Tibial artery (tissue), 4 donors: ENCODE data around the gene HOXC4.

Experiments used
- DNase-seq, 2 donors: peaks; one replicate each; pipeline ENCODE4 v3.0.0-alpha.2; 2019
- H3K27ac ChIP-seq, 2 donors: fragments of 200-600 bp; sonication (generic) in 1 of 2; 1 replicate in 1 of 2; 2 replicates in 1 of 2; pipeline ENCODE4 v1.5.1; 2018 to 2019; ENCODE audit warnings: mild to moderate bottlenecking in 1 of 2
- H3K27me3 ChIP-seq, 2 donors: fragments of 200-600 bp; sonication (generic) in 1 of 2; one replicate each; pipeline versions ENCODE4 v1.5.1 to v1.6.0; 2016 to 2019
- H3K36me3 ChIP-seq, 3 donors: fragments of 200-600 bp; sonication (generic) in 2 of 3; one replicate each; pipeline ENCODE4 v1.5.1; 2016 to 2019; ENCODE audit warnings: mild to moderate bottlenecking in 2 of 3
- H3K4me1 ChIP-seq, 4 donors: fragments of 200-600 bp; sonication (generic) in 2 of 4; 1 replicate in 3 of 4; 2 replicates in 1 of 4; pipeline ENCODE4 v1.5.1; 2016 to 2019
- H3K4me3 ChIP-seq, 2 donors: fragments of 200-600 bp; sonication (generic) in 1 of 2; 1 replicate in 1 of 2; 2 replicates in 1 of 2; pipeline ENCODE4 v1.5.1; 2018 to 2019; ENCODE audit warnings: mild to moderate bottlenecking in 2 of 2
- H3K9me3 ChIP-seq, 3 donors: fragments of 200-600 bp; sonication (generic) in 1 of 3; one replicate each; pipeline ENCODE4 v1.5.1; 2016 to 2019
- intact Hi-C: fragments of 100-400 bp; cut with DNase I; formaldehyde crosslinking; loops from one replicate; pipeline ENCODE4 v1.15.0; 2023; ENCODE audit warnings: low total_unique reads
- TF ChIP-seq, protein P1 (sequence below), 2 experiments: fragments of 200-600 bp in 1 of 2; fragments of 450-650 bp in 1 of 2; IDR thresholded peaks; one replicate each; pipeline ENCODE4 v1.5.1; 2017 to 2019; ENCODE audit warnings: antibody characterized with exemption in 2 of 2, mild to moderate bottlenecking in 1 of 2, moderate library complexity in 1 of 2

Gene HOXC4

DNA sequence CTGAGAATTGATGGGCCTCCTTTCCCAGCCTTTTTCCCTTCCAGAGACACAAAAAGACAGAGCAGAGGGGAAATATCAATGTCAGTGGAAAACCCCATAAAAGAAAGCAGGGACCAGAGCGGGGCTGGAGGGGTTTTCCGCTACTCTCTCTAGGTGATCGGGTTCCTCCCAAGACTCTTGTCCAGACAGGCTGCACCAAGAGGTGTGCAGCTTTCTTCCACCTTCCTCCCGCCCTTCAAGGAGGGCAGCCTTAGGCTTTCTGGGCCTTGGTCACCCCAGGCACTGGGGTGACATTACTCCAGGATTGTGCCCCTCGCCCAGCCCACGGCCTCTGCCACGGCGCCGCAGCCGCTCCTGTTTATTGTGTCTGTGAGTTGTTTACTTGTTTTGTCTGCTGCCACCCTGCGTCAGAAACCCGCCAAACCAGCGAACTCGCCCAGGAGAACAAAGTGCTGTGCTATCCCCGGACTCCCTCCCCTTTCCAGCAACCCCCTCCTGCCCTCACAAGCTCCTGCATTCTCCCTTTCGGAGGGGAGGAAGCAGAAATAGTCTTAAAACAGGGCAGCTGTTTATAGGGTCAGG, 32.1 kb upstream of the HOXC4 start:
- H3K4me1 ChIP-seq, result peaks cover 0 to 79% (median 54%) of the 10 kb centered on the region in 4 donors
- H3K9me3 ChIP-seq, result no peaks in the 10 kb centered on the region
- intact Hi-C loops, result no loop called here
- no peak for DNase-seq
- H3K27me3 ChIP-seq, result no peaks in the 10 kb centered on the region
- H3K36me3 ChIP-seq, result no peaks in the 10 kb centered on the region
- peak overlapping the region; percentile 98 for H3K27ac ChIP-seq
- peak overlapping the region; percentile 69 to 71 for H3K4me3 ChIP-seq
- TF ChIP-seq, protein P1, sequence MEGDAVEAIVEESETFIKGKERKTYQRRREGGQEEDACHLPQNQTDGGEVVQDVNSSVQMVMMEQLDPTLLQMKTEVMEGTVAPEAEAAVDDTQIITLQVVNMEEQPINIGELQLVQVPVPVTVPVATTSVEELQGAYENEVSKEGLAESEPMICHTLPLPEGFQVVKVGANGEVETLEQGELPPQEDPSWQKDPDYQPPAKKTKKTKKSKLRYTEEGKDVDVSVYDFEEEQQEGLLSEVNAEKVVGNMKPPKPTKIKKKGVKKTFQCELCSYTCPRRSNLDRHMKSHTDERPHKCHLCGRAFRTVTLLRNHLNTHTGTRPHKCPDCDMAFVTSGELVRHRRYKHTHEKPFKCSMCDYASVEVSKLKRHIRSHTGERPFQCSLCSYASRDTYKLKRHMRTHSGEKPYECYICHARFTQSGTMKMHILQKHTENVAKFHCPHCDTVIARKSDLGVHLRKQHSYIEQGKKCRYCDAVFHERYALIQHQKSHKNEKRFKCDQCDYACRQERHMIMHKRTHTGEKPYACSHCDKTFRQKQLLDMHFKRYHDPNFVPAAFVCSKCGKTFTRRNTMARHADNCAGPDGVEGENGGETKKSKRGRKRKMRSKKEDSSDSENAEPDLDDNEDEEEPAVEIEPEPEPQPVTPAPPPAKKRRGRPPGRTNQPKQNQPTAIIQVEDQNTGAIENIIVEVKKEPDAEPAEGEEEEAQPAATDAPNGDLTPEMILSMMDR (IDR thresholded peaks at IDR 0.05), result no peak

DNA sequence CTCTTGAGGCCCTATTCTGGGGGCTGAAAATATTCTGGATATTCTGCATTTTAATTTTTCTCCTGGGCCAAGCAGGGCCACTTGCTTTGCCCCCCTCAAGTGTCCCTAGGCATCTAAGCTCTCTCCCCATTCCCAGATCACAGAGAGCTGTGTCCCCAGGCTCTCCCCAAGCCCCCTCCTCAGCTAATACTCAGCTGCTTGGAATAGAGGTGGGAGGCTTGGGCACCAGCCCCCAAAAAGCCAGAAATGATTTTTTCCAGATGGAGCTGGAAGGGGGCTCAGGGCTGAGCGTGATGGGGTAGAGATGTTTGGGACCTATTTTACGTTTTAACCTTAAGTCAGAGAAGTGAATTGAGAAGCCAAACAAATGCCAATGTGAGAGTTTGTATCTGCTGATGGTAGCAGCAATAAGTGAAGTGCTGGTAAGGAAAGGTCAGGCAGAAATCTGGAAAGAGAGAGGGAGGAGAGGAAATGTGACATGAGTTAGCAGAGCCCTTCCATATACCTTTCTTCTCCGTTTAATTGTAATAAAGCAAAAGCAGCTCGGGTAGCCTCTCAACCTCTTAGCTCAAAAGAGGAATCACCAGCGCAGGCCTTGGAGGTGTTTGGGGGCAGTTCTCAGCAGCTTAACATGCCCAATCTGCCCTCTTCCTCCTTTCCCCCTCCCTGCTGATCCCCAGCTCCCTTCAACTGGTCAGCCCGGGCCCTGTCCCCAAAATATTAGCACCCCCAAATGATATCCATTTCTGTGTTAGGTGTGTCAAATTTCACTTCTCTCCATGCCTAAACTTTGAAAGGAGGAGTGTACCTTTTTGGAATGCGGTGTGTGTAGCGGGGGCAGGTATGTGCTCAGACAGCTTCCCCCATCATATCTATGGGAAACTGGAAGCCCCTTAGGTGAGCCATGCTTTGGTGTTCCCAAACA, 30.4 kb upstream of the HOXC4 start:
- intact Hi-C loops, result no loop called here
- Histone ChIP-seq H3K9me3 (no peaks in the 10 kb centered on the region), H3K27ac (peak overlapping the region; percentile 98), H3K36me3 (no peaks in the 10 kb centered on the region), H3K27me3 (no peaks in the 10 kb centered on the region), H3K4me1 (peaks cover 0 to 96% (median 68%) of the 10 kb centered on the region in 4 donors), H3K4me3 (peak overlapping the region in 1 of 2 donors; percentile 44)
- TF ChIP-seq, protein P1 (IDR thresholded peaks at IDR 0.05), result no peak
- DNase-seq, result no peak

DNA sequence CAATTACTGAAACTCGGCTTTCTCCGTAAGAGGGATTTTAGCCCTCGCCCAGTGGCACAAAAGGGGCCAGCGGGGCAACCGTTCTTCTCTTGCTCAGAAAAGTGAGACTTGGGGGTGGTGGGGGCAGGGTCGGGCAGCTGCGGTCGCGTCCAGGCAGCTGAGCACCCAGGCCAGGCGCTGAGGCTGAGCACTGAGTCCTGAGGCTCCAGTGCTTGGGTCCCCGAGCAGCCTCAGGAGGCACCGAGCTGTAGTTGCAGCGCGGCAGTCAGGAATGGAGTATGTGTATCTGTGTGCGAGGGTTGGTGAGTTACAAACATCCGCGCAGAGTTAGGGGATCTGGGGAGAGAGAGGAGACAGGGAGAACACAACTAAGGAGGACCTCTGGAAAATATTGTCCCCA, 29.5 kb upstream of the HOXC4 start:
- Histone ChIP-seq H3K9me3 (no peaks in the 10 kb centered on the region), H3K27me3 (no peaks in the 10 kb centered on the region), H3K4me1 (peaks cover 0 to 99% (median 70%) of the 10 kb centered on the region in 4 donors), H3K4me3 (peak overlapping the region; percentile 5 to 44), H3K27ac (peak overlapping the region; percentile 98), H3K36me3 (no peaks in the 10 kb centered on the region)
- intact Hi-C loops, result no loop called here
- TF ChIP-seq, protein P1 (IDR thresholded peaks at IDR 0.05), result no peak
- DNase-seq, result no peak

DNA sequence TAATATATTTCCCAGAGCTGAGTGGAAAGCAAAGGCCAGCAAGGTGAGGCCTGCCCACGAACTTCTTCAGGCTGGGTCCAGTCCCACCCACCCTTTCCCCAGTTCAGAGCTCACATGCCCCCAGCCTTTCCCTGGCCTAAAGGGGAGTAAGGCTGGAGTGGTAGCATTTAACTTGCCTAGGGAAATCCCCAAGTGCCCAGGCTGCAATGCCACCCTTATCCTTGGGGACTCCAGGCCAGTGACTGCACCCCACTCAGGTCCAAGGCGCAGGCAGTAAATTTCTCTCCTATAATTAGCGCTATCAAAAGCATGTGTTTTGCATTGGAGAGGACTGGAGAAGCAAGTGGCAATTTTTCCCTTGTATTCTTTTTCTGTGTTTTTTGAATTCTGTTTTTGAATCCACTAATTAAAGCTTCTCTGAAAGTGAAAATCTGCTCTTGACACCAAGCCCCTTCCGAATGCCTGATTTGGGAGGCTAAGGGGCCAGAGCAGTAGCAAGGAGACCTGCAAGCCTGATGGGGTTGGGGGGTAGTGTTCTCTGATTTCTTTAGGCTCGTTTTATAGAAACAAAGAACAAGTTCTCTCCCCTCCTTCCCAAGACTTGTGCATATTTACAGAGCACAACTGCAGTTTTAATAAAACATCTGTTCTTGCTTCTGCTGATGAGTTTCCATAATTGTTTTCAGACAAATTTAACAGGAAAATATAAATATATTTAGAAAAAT, 28.9 kb upstream of the HOXC4 start:
- H3K9me3 ChIP-seq, result no peaks in the 10 kb centered on the region
- H3K4me1 ChIP-seq, result peaks cover 0 to 99% (median 69%) of the 10 kb centered on the region in 4 donors
- intact Hi-C loops, result no loop called here
- H3K4me3 ChIP-seq, result peak overlapping the region; percentile 5 to 44
- peaks cover 0 to 4% (median 2%) of the 10 kb centered on the region in 3 donors for H3K36me3 ChIP-seq
- no peak for DNase-seq
- TF ChIP-seq, protein P1 (IDR thresholded peaks at IDR 0.05), result no peak
- H3K27ac ChIP-seq, result peak overlapping the region; percentile 98
- no peaks in the 10 kb centered on the region for H3K27me3 ChIP-seq

DNA sequence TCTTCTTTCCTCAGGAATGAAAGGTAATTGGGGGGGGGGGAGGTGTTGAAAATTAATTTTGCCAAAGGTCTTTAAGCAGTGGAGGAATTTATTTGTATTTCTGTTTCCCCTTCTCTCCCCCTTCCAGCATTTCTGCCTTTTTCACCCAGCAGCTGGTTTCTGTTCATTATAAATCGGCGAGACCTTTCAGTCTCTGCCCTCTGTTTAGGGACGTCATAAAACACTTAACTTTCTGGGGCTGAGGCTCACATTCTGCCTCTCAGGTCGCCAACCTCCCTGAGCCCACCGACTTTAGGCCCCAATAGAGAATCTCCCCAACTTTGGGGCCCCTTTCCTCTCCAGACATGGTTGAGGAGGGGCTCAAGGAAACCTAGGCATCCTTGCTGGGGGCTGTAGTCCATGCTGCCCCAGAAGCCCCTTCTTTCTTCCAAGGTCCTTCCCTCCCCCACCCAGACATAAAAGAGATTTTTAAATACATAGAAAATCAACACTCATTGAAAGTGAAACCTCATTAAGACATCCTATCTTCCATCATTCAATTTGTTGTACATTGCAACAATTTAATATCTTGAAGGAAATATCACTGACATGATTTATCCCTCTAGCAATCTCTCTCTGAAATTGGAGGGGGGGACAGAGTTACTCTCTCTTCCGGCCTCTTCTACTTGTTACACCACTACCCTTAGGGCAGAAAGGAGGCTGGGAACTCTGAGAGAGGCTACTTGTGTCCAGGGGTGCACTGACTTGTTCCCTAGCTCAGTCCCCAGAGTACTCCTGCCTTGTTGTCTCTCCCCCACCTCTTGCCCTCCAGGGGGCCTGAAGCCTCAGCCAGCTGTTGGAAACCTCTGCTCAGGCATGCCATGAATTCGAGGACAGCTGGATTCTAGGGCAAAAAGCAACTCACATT, 27.9 kb upstream of the HOXC4 start:
- H3K4me3 ChIP-seq, result peak overlapping the region in 1 of 2 donors; percentile 12
- intact Hi-C loops, result no loop called here
- H3K27ac ChIP-seq, result peak overlapping the region; percentile 35 to 98

More for the DNA sequence above, 27.9 kb upstream of the HOXC4 start:
- TF ChIP-seq, protein P1 (IDR thresholded peaks at IDR 0.05), result no peak
- Histone ChIP-seq H3K27me3 (no peaks in the 10 kb centered on the region), H3K9me3 (no peaks in the 10 kb centered on the region), H3K4me1 (peaks cover 0 to 90% (median 62%) of the 10 kb centered on the region in 4 donors), H3K36me3 (peaks cover 0 to 11% (median 8%) of the 10 kb centered on the region in 3 donors)
- DNase-seq, result no peak
